Prostate gland (tissue), 2 donors: Measurements from ENCODE around the gene ZBED3.

Experiments used
- CTCF ChIP-seq, 4 experiments: fragments of 200-600 bp in 2 of 4; fragments of 450-650 bp in 2 of 4; sonication (generic) in 2 of 4; IDR thresholded peaks; 1 replicate in 3 of 4; 2 replicates in 1 of 4; pipeline ENCODE4 v1.5.1; 2016 to 2019; ENCODE audit warnings: antibody characterized with exemption in 4 of 4, mild to moderate bottlenecking in 2 of 4, moderate library complexity in 2 of 4
- POLR2A ChIP-seq: fragments of 450-650 bp; IDR thresholded peaks from one replicate; pipeline ENCODE4 v1.6.1; 2016; ENCODE audit warnings: antibody characterized with exemption, mild to moderate bottlenecking
- POLR2AphosphoS5 ChIP-seq: sonication (generic); formaldehyde crosslinking; IDR thresholded peaks from one replicate; pipeline ENCODE4 v1.6.1; 2017; ENCODE audit warnings: antibody characterized with exemption

GRCh38 chr5:77064040-77064439, 23.0 kb downstream of the ZBED3 start:
- TF ChIP-seq POLR2A = no peak
- no peak for TF ChIP-seq CTCF (IDR thresholded peaks at IDR 0.05)
- no peak for TF ChIP-seq POLR2AphosphoS5
